Stimulated activated CD4-positive, alpha-beta T cell treated with anti-CD3 and anti-CD28 coated beads, TNF-alpha, amount 100 ng/mL, for 48 hours (primary cell): ENCODE data around the gene KISS1.
"Not testable (repeated sequence)": the region's sequence is repeated elsewhere in the genome, so short reads cannot be mapped to it uniquely, and the experiment has no call there.

ENCODE experiments used
- DNase-seq, 3 donors: peaks; one replicate each; pipeline ENCODE4 v3.0.0-alpha.2; 2020; ENCODE audit warnings: low read depth in 3 of 3

KISS1 gene

GRCh38 chr1:204196068-204196795, at the start of gene KISS1:
TSS of gene KISS1 (minus strand) at chr1:204196491. CDS start at chr1:204192876, 3,615 bp downstream.
- DNase-seq = no peak

- no peak for DNase-seq
These were observed 46.6 kb upstream of the KISS1 start for GRCh38 chr1:204242920-204243319.

GRCh38 chr1:204241914-204242313, 45.6 kb upstream of the KISS1 start:
- no peak for DNase-seq

- no peak for DNase-seq
These were observed 44.8 kb upstream of the KISS1 start for GRCh38 chr1:204241050-204241449.

- no peak for DNase-seq
These were observed 43.9 kb upstream of the KISS1 start for GRCh38 chr1:204240233-204240632.

- DNase-seq = not testable (repeated sequence)
These were observed 43.1 kb upstream of the KISS1 start for GRCh38 chr1:204239401-204239800.

- not testable (repeated sequence) for DNase-seq
These were observed 42.2 kb upstream of the KISS1 start for GRCh38 chr1:204238520-204238919.

GRCh38 chr1:204237515-204237914, 41.2 kb upstream of the KISS1 start:
- DNase-seq = not testable (repeated sequence)

- no peak for DNase-seq
These were observed 36.2 kb upstream of the KISS1 start for GRCh38 chr1:204232526-204232925.

GRCh38 chr1:204230211-204230610, 33.9 kb upstream of the KISS1 start:
- DNase-seq = no peak

GRCh38 chr1:204228896-204229295, 32.6 kb upstream of the KISS1 start:
- DNase-seq = no peak

GRCh38 chr1:204227996-204228785, 31.9 kb upstream of the KISS1 start:
- DNase-seq = no peak

GRCh38 chr1:204227351-204227750, 31.1 kb upstream of the KISS1 start:
- DNase-seq = no peak

GRCh38 chr1:204225841-204226735, 29.8 kb upstream of the KISS1 start:
- DNase-seq = no peak

- no peak for DNase-seq
These were observed 28.4 kb upstream of the KISS1 start for GRCh38 chr1:204224655-204225054.

- no peak for DNase-seq
These were observed 27.0 kb upstream of the KISS1 start for GRCh38 chr1:204223129-204223860.

GRCh38 chr1:204222764-204223055, 26.4 kb upstream of the KISS1 start:
- DNase-seq = no peak

- no peak for DNase-seq
These were observed 25.9 kb upstream of the KISS1 start for GRCh38 chr1:204222006-204222763.

GRCh38 chr1:204221271-204221670, 25.0 kb upstream of the KISS1 start:
- no peak for DNase-seq

GRCh38 chr1:204219971-204220616, 23.8 kb upstream of the KISS1 start:
- no peak for DNase-seq
